Measurements from ENCODE around the gene ARHGEF12.

The ARHGEF12 gene

DNA sequence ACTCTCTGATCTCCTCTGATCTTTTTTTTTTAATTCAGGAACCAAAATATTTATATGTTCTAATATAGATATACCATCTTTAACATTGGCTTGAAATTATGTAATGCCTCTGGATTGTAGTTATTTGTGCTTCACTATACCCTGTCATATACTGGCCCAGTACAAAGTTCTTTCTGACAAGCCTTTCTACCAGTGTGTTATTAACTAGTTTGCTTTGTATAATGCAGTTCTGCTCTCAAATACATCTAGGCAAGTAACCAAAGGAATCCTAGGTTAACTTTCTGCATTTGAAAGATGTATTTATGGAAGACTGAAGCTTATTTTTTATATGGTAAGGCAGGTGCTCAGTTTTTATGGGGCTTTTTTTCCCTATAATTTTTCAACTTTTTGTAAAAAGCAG, 36.1 kb downstream of the ARHGEF12 start:
- DNase-seq (ENCODE audit: low read depth) = no peak
- no peak overlapping the region for H3K4me3 ChIP-seq (ENCODE audit: low read length)
- TF ChIP-seq, protein P1, sequence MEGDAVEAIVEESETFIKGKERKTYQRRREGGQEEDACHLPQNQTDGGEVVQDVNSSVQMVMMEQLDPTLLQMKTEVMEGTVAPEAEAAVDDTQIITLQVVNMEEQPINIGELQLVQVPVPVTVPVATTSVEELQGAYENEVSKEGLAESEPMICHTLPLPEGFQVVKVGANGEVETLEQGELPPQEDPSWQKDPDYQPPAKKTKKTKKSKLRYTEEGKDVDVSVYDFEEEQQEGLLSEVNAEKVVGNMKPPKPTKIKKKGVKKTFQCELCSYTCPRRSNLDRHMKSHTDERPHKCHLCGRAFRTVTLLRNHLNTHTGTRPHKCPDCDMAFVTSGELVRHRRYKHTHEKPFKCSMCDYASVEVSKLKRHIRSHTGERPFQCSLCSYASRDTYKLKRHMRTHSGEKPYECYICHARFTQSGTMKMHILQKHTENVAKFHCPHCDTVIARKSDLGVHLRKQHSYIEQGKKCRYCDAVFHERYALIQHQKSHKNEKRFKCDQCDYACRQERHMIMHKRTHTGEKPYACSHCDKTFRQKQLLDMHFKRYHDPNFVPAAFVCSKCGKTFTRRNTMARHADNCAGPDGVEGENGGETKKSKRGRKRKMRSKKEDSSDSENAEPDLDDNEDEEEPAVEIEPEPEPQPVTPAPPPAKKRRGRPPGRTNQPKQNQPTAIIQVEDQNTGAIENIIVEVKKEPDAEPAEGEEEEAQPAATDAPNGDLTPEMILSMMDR (conservative IDR thresholded peaks at IDR 0.05; ENCODE audit: low read depth, low read length) = no peak

- TF ChIP-seq, protein P1 (conservative IDR thresholded peaks at IDR 0.05; ENCODE audit: low read depth, low read length) = no peak
- DNase-seq (ENCODE audit: low read depth) = no peak
- no peak overlapping the region for H3K4me3 ChIP-seq (ENCODE audit: low read length)
Observed at GRCh38 chr11:120375076-120375475, 38.9 kb downstream of the ARHGEF12 start.

DNA sequence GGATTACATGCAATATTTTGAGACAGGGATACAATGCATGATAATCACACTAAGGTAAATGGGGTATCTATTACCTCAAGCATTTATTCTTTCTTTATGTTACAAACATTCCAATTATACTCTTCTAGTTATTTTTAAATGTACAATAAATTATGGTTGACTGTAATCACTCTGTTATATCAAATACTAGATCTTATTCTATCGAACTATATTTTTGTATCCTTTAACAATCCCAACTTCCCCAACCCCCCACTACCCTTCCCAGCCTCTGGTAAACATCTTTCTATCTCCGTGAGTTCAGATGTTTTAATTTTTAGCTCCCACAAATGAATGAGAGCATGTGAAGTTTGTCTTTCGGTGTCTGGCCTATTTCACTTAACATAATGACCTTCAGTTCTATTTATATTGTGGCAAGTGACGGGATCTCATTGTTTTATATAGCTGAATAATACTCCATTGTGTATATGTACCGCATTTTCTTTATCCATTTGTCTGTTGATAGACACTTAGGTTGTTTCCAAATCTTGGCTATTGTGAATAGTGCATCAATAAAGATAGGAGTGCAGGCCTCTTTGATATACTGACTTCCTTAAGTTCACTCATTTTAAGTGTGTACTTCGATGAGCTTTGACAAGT, 40.5 kb downstream of the ARHGEF12 start:
- TF ChIP-seq, protein P1 (conservative IDR thresholded peaks at IDR 0.05; ENCODE audit: low read depth, low read length) = no peak
- H3K4me3 ChIP-seq (ENCODE audit: low read length) = no peak overlapping the region
- DNase-seq (ENCODE audit: low read depth) = no peak

DNA sequence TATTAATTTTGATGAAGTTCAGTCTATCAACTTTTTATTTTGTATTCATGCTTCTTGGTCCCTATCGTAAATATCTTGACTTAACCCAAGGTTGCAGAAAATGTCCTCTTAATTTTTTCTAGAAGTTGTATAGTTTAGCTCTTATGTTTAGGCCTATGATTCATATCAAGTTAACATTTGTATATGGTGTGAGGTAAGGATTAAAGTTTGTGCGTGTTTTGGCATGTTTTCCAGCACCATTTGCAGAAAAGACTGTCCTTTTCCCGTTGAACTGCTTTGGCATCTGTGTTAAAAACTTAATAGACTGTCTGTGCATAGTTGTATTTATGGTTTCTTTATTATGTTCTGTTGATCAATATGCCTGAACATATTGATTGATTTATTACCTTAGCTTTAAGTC, 42.3 kb downstream of the ARHGEF12 start:
- no peak for DNase-seq (ENCODE audit: low read depth)
- TF ChIP-seq, protein P1 (conservative IDR thresholded peaks at IDR 0.05; ENCODE audit: low read depth, low read length) = no peak
- H3K4me3 ChIP-seq (ENCODE audit: low read length) = no peak overlapping the region

DNA sequence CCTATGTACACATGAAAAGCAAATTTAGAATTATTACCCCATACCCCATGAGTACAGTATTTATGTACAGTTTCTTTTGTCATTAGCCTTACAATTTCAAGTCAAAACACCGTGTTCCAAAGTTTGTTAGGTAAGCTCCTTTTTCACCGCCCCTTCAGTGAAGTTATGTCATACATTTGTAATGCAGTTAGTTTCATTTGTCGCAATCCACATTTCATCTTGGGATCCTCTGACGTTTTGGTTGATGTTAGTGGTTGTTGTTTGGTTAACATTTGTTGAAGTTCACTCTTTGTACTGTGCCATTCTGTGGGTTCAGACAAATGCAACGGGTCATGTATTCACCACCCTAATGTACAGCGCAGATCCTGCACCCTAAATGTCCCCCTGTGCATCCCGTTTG, 45.2 kb downstream of the ARHGEF12 start:
- TF ChIP-seq, protein P1 (conservative IDR thresholded peaks at IDR 0.05; ENCODE audit: low read depth, low read length) = no peak

DNA sequence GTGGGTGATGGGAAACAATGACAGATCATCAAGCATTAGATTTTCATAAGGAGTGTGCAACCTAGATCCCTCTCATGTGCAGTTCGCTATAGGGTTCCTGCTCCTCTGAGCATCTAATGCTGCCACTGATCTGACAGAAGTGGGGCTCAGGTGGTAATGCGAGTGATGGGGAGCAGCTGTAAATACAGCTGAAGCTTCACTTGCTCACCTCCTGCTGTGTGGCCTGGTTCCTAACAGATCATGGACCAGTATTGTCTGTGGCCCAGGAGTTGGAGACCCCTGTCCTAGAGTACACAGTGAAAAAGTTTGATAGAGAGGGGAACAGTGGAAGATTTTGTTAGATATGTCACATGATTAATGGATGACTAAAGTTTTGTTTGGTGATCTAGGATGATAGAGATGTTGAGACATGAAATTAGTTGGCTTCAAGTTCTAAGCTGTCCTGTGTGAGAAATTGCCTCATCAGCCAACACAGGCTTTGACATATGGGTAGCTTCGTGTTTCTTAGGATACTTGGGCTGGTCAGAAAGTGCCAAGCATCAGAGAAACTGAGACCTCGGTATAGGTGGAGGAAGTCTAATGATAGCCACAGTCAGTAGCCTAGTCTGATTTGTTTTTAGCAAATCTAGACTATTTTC, 47.4 kb downstream of the ARHGEF12 start:
- no peak for DNase-seq (ENCODE audit: low read depth)
- TF ChIP-seq, protein P1 (conservative IDR thresholded peaks at IDR 0.05; ENCODE audit: low read depth, low read length) = no peak
- no peak overlapping the region for H3K4me3 ChIP-seq (ENCODE audit: low read length)

More for the DNA sequence above, 45.2 kb downstream of the ARHGEF12 start:
- no peak for DNase-seq (ENCODE audit: low read depth)
- H3K4me3 ChIP-seq (ENCODE audit: low read length) = no peak overlapping the region

GRCh38 chr11:120384476-120384875, 48.3 kb downstream of the ARHGEF12 start:
- TF ChIP-seq, protein P1 (conservative IDR thresholded peaks at IDR 0.05; ENCODE audit: low read depth, low read length) = no peak
- DNase-seq (ENCODE audit: low read depth) = no peak
- H3K4me3 ChIP-seq (ENCODE audit: low read length) = no peak overlapping the region
